Gastrocnemius medialis (tissue), 4 donors: Measurements from ENCODE around the gene PSMB3.

Experiments used
- POLR2A ChIP-seq, 2 donors: fragments of 450-650 bp; IDR thresholded peaks; one replicate each; pipeline ENCODE4 v1.6.1; 2017; ENCODE audit warnings: antibody characterized with exemption in 2 of 2, mild to moderate bottlenecking in 2 of 2, moderate library complexity in 2 of 2
- TF ChIP-seq, protein P1 (sequence below), 5 experiments: fragments of 450-650 bp in 3 of 5; fragments of 200-600 bp in 2 of 5; sonication (generic) in 2 of 5; IDR thresholded peaks in 4 of 5; conservative IDR thresholded peaks in 1 of 5; 1 replicate in 4 of 5; 2 replicates in 1 of 5; pipeline ENCODE4 v1.5.1; 2016 to 2019; ENCODE audit warnings: antibody characterized with exemption in 5 of 5, mild to moderate bottlenecking in 3 of 5, moderate library complexity in 3 of 5

DNA sequence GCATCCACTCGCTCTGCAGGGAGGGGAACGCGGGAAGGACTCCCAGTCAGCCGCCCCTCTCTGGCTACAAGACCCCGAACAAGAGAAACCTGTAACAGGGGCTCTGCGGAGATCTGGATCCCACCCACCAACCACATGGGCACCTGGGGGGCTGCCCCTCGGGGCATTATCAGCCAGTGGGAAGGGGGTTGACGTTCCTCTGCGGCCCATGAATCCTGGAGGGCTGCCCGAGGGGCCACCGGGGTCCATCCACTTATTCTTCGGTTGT, 2.6 kb upstream of the PSMB3 start:
- TF ChIP-seq, protein P1, sequence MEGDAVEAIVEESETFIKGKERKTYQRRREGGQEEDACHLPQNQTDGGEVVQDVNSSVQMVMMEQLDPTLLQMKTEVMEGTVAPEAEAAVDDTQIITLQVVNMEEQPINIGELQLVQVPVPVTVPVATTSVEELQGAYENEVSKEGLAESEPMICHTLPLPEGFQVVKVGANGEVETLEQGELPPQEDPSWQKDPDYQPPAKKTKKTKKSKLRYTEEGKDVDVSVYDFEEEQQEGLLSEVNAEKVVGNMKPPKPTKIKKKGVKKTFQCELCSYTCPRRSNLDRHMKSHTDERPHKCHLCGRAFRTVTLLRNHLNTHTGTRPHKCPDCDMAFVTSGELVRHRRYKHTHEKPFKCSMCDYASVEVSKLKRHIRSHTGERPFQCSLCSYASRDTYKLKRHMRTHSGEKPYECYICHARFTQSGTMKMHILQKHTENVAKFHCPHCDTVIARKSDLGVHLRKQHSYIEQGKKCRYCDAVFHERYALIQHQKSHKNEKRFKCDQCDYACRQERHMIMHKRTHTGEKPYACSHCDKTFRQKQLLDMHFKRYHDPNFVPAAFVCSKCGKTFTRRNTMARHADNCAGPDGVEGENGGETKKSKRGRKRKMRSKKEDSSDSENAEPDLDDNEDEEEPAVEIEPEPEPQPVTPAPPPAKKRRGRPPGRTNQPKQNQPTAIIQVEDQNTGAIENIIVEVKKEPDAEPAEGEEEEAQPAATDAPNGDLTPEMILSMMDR (IDR thresholded peaks at IDR 0.05 in 4 of 5, conservative IDR thresholded peaks at IDR 0.05 in 1 of 5): no peak
- TF ChIP-seq POLR2A (IDR thresholded peaks at IDR 0.05): no peak
